Measurements from ENCODE around the gene TMEM14A.
"Not testable (repeated sequence)": the region's sequence is repeated elsewhere in the genome, so short reads cannot be mapped to it uniquely, and the experiment has no call there.

The TMEM14A gene

GRCh38 chr6:52661551-52661950, 9.4 kb upstream of the TMEM14A start:
- no peak for DNase-seq

- no peak for DNase-seq
These were observed 8.9 kb upstream of the TMEM14A start for GRCh38 chr6:52662031-52662430.

GRCh38 chr6:52663120-52663935, 7.6 kb upstream of the TMEM14A start:
- peak; percentile 43 for DNase-seq

- no peak for DNase-seq
These were observed 7.1 kb upstream of the TMEM14A start for GRCh38 chr6:52663936-52664185.

GRCh38 chr6:52664186-52664990, 6.5 kb upstream of the TMEM14A start:
- peak; percentile 23 for DNase-seq

- no peak for DNase-seq
These were observed 5.8 kb upstream of the TMEM14A start for GRCh38 chr6:52664991-52665686.

GRCh38 chr6:52666071-52666470, 4.8 kb upstream of the TMEM14A start:
- DNase-seq, result no peak

- DNase-seq, result no peak
These were observed 4.4 kb upstream of the TMEM14A start for GRCh38 chr6:52666523-52666922.

- no peak for DNase-seq
These were observed 3.3 kb upstream of the TMEM14A start for GRCh38 chr6:52667572-52667971.

- no peak for DNase-seq
These were observed 763 bp downstream of the TMEM14A start for GRCh38 chr6:52671676-52672075.

- no peak for DNase-seq
These were observed 1.6 kb downstream of the TMEM14A start for GRCh38 chr6:52672412-52673025.

- no peak for DNase-seq
These were observed 3.8 kb downstream of the TMEM14A start for GRCh38 chr6:52674666-52675065.

GRCh38 chr6:52675372-52675771, 4.5 kb downstream of the TMEM14A start:
- no peak for DNase-seq

GRCh38 chr6:52676631-52677030, 5.7 kb downstream of the TMEM14A start:
- not testable (repeated sequence) for DNase-seq

GRCh38 chr6:52681416-52681815, 10.5 kb downstream of the TMEM14A start:
- no peak for DNase-seq

- no peak for DNase-seq
These were observed 16.2 kb downstream of the TMEM14A start for GRCh38 chr6:52686878-52687699.

- DNase-seq, result no peak
These were observed 18.9 kb downstream of the TMEM14A start for GRCh38 chr6:52689857-52690256.

- DNase-seq, result no peak
These were observed 20.8 kb downstream of the TMEM14A start for GRCh38 chr6:52691718-52692117.

GRCh38 chr6:52693773-52694172, 22.9 kb downstream of the TMEM14A start:
- DNase-seq, result no peak

GRCh38 chr6:52694404-52694803, 23.5 kb downstream of the TMEM14A start:
- no peak for DNase-seq

GRCh38 chr6:52696418-52696817, 25.5 kb downstream of the TMEM14A start:
- DNase-seq, result no peak

GRCh38 chr6:52697903-52698302, 27.0 kb downstream of the TMEM14A start:
- no peak for DNase-seq
